Nucleus accumbens (tissue), 56 donors: ENCODE measurements around the gene WDR7.

Source experiments
- DNase-seq, 56 donors: peaks; one replicate each; lab custom pipeline; 2025; lab: John Stamatoyannopoulos, UW

WDR7 gene

DNA sequence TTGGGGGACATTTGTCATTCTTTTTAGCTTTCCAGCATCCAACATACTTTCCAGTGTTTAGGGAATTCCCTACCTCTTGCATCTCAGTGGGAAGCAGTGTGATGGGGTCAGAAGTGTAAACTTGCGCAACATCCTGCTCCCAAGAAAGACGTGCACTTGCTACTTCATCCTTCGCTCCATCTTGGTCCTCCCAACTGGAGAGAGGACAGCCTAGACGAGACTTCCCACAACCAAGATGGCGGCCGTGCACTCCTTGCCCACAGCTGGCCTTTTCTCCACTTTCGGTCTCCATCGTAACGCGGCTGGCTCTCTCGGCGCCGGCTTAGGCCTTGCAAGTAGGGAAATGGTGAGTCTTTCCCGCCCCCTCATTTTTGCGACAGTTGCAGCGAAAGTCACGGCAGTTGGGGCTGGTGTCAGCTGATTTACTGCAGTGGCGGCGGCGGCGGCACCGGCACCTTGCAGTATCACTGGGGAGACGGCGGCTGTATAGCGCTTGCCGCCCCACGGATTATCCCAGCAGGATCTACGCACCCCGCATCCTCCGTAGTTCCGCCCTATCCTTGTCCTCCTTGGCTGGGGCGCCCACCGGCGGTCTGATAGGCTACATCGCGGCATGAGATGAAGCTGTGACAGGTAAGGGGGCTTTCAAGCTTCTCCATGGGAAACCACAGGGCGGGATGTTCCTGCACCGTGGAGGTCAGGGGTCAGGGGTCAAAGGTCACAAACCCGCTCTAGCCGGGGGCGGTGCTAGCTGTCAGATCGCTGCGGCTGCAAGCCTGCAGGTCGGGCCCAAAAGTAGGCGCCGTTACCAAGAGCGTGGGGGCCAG, at the start of gene WDR7:
WDR7 (plus strand) TSS at position 416 of the 827 bp plus-strand sequence. CDS start 21,157 bp downstream, outside the sequence.
- peak; percentile 44 to 99 (median 96) for DNase-seq

DNA sequence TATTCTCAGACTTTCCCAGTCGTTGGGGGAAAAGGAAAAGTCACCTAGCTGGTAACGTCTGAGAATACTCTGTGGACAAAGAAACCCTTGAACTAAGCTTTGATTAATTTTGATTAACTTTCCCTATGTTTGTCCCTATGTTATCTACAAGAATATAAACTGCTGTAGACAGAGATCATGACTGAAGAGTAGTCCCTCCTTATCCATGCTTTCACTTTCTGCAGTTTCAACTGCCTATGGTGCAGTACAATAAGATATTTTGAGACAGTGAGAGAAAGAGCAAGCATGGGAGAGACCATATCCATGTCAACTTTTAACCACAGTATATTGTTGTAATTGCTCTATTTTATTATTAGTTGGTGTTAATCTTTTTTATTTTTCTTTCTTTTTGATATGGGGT, 44.5 kb upstream of the WDR7 start:
- DNase-seq: no peak

DNA sequence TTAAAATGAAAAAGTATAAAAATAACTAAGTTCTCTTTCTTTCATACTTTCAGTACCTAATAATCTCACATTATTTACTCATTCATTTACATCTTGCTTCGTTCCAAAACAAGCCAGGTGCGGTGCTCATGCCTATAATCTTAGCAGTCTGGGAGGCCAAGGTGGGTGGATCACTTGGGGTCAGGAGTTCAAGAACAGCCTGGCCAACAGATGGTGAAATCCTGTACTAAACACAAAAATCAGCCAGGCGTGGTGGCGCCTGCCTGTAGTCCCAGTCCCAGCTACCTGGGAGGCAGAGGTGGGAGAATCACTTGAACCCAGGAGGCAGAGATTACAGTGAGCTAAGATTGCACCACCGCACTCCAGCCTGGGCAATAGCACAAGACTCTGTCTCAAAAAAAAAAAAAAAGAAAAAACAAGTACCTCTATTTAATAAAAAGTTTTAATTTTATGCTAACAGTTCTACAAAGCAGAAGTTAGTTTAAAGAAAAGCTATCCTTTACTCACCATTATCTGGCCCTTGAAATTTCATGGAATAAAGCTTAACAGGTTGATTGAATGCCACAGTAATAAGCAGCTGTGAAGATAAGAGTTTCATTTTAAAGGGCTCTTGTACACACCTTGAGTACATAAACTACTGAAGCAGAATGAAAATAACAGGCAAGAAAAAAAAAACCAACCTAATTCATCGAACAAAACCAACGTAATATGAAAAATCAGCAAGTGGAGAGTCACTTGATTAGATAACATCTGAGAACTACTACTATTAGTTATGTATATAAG, 35.2 kb upstream of the WDR7 start:
- DNase-seq: no peak

DNA sequence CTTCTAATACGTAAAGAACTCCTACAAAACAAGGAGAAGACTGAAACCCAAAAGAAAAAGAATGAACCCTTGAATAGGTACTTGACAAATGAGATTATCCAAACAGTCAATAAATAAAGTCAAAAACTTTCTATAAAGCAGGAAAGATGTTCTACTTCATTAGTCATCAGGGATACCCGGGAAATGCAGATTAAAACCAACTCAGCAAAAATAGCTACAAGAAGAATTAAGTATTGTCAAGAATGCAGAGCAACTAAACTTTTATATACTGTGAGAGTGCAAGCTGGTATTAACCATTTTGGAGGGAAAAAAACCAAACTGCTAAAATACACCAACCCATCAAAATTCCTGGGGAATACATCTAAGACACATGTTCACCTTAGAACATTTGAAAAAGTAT, 23.2 kb upstream of the WDR7 start:
- no peak for DNase-seq

DNA sequence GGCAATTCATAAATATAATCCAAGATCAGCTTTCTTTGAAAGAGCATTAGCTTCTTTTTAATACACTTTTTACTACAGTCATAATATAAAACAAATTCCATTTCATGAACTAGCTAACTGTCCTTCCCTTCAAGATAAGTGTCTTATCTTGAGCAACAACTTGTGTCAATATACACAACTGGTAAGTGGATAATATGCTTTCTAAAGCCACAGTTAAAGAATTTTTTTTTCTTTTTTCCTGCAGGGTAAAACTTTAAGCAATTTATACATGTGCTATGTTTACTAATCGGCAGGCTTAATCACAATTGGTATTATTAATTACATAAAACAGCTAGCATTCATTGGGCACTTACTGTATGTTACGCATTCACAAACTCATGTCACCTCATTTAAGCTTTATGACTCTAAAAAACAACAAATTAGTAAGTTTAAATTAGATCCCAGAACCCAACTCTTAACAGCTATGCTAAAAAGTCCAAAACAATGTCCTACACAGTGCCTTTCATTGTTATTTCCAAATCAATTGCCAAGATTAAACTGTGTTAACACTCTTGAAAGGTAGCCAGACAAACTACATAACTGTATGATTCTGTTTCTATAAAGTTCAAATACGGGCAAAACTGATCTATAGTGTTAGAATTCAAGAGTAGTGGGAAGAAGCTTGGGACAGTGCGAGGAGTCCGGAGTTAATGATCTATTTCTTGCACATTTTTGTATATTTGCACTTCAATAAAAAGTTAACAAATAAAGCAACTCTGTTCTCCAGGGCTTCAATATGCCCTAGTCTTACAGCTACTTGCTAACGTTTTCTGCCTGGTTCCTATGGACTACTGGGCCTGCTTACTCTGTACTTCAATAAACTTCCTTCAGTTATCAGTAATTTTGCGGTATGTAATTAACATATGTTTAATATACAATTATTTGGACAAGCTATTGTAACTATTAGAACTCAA, 18.8 kb upstream of the WDR7 start:
- DNase-seq: no peak

DNA sequence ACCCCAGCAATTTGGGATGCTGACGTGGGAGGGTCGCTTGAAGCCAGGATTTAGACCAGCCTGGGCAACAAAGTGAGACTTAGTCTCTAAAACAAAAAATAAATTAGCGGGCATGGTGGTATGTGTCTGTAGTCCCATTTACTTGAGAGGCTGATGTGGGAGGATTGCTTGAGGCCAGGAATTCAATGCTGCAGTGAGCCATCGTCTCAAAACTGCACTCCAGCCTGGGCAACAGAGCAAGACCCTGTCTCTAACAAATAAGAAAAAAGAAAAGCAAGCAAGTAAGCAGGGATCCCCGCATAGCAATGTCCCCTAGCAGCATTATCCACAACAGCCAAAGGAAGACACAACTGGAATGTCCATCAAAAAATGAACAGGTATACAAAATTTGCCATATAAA, 16.2 kb upstream of the WDR7 start:
- no peak for DNase-seq

DNA sequence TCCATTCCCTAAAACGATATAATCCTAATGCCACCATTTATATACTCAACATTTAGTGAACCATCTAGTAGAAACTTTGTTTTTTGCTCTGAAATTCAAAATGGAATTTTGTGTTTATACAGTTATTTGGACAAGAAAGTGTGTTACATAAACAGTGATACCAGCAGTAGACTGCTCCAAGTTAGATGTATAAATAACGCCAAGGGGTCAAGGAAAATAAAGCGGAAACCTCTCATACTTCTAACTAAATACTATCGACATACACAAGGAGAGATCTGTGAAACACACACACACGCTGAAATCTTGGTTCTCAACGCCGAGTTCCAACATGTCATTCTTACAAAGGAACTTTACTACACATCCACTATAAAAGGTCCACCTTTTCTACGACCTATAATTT, 14.0 kb upstream of the WDR7 start:
- DNase-seq: no peak

DNA sequence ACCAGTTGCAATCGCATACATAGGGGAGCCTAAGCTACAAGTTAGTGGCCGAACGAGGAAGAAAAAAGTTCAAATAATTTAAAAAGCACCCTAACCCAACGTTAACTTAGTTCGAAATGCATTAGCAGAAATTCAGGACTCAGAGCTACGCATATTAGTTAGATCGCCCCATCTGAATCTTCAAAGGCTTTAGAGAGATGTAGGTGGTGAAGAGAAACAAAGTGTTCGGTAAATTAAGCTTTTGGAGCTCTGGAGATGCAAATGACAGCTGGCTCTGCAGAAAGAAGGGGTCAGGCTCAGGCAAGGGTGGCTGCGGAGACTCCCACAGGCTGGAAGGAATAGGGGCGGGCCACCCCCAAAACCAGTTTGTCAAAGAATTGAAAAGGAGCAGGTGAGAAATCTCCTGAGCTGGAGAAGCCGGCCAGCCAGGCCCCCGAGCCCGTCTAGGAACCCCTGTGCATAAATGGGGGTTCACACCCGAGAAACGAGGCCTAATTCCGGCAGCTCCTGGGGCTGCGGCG, 13.4 kb upstream of the WDR7 start:
- peak in 10 of 56 donors; percentile 9 to 59 (median 38) for DNase-seq

DNA sequence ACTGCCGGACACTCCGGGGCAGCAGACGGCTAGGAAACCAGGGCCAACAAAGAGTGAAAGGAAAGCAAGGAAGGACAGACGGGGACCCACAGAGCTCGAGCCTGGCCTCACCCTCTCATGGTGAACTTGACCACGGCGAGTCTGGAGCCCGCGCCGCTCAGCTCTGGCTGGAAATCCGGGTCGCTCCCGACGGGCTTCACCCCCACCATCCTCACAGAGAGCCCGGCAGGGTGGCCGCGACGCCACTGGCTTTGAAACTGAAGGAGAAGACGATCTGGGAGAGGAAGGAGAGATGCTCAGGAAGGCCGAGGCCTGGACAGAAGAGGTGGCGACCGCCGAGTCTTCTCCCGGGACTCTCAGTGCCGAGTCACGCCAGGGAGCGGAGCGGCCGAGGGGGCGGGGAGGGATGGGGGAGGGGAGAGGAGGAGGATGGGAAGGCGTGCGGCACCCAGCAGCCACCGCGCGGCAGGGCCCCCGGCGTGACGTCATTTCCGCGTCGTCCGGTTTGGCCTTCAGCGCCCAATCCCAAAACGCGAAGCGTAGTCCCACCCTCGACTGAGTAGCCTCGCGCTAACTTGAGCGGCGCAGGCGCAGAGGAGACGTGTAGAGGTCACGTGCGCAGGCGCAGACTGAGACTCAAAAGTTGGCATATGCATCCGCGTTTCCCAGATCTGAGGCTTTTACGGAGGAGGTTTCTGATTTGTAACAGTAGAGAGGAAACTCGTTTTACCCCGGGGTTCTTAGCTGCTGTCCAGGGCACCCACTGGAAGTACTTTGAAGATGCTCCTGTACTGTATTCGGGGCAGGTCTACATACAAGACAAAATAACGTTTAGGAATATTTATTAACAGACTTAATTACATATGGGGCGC, 12.7 kb upstream of the WDR7 start, which contains the start of gene TXNL1:
TXNL1 (minus strand) TSS at position 361 of the 872 bp plus-strand sequence; CDS start at position 209, 152 bp downstream.
- peak; percentile 82 to 99 (median 97) for DNase-seq

DNA sequence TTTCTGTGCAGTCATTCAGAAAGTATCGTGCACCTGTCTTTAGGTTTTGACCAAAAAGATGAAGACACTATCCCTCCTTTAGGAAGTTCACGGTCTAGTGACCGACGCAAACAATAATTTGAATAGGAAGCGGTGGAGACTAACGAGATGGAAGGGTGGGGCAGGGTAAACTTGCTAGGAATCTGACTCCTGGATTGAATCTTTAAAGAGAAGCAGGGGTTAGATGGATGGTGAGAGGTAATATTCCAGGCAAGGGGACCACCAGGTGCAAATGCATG, 12.1 kb upstream of the WDR7 start:
- DNase-seq: peak in 1 of 56 donors; percentile 22

DNA sequence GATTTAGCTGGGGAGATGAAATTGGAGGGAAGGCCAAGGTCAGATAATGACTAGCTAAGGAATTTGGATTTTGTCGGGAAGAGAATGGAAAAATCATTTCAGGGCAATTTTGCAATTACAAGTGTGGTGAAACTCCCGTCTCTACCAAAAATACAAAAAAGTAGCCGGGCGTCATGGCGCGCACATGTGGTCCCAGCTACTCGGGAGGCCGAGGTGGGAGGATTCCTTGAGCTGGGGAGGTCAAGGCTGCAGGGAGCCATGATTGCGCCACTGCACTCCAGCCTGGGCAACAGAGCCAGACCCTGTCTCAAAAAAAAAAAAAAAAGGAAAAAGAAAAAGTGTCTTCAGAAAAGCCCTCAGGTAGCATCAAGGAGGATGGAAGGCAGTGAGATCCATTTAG, 11.6 kb upstream of the WDR7 start:
- no peak for DNase-seq

DNA sequence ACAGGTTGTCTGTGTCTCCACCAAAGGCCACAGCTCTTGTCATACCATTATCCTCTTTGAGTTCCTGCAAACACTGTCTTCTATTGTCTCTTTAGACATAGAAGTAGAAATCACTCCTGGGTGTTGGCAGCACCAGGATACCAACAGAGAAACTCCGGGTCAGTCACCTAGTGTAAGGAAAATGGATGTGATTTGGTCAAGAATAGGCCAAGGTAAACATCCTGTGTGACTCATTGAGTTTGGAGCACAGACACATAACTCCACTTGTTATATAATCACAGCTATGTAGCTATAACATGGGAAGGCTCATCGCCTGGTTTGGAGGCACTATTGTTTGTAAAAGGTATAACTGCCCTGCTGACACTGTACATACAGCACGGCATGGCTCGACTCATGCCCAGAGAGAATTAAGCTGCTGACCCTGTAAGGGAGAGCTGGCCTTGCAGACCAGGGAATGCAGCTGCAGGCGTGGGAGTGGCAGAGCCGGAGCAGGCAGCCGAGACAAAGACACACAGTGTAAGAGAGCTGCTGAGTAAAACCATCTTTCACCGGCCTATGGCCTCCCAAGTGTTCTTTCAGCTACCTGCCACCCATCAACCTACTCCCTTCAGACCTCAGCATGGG, 9.3 kb upstream of the WDR7 start:
- no peak for DNase-seq

DNA sequence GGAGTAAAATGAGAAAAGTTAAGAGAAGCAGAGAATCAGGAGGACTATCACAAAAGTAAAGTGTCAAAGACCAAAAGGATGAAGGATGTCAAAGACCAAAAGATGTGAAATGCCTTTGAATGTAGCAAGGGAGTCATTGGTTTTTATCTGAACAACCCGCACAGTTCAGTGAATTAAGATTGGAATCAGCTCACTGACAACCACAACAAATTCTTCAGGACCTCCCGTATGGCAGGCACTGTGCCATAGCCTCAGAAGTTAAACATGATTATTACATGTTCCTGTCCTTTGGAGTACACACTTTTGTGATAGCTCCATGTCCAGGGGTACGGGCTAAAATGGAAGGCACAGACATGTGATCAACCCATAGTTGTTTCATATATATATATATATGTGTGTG, 7.8 kb upstream of the WDR7 start:
- no peak for DNase-seq

DNA sequence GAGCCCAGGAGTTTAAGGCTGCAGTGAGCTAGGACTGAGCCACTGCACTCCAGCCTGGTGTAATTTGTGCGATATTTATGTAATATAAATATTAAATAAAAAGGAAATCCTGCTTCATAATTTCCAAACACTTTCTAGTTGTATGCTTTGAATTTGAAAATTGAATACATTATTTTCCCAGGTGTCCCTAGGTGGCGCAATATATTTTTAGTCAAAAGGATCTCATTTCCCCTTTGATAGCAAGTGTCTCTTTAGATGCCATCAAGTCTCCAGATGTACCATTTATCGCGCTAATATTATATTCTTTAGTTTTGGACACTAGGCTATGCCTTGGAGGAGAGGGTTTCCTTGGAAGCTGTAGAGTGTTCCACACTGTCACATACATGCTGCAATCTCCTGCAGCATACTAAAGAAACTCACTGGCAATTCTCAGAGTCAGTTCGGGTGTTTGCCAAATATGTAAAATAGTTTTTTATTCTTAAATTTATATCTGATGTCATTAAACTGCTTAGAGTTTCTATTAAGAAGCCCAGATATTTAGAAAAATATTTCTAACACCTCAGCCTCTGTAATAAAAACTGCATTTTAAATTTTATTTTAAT, 5.6 kb upstream of the WDR7 start:
- DNase-seq: no peak

DNA sequence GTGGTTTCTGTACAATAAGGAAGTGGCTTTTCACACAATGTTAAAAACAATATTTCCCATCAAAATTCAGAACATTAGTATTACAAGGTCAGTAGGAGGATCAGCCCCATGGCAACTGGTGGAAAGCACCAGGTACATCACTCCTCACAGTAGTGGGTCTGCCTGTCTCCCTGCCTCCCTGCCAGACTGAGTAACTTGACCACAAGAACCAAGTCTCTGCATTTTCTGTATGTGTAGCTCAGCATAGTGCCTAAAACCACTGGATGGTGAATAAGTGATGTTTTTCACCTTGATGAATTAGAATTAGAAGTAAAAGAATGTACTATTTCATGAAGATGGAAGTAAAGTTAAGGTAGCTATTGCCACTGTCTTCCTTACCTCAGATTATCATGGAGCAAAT, 4.1 kb upstream of the WDR7 start:
- DNase-seq: no peak

DNA sequence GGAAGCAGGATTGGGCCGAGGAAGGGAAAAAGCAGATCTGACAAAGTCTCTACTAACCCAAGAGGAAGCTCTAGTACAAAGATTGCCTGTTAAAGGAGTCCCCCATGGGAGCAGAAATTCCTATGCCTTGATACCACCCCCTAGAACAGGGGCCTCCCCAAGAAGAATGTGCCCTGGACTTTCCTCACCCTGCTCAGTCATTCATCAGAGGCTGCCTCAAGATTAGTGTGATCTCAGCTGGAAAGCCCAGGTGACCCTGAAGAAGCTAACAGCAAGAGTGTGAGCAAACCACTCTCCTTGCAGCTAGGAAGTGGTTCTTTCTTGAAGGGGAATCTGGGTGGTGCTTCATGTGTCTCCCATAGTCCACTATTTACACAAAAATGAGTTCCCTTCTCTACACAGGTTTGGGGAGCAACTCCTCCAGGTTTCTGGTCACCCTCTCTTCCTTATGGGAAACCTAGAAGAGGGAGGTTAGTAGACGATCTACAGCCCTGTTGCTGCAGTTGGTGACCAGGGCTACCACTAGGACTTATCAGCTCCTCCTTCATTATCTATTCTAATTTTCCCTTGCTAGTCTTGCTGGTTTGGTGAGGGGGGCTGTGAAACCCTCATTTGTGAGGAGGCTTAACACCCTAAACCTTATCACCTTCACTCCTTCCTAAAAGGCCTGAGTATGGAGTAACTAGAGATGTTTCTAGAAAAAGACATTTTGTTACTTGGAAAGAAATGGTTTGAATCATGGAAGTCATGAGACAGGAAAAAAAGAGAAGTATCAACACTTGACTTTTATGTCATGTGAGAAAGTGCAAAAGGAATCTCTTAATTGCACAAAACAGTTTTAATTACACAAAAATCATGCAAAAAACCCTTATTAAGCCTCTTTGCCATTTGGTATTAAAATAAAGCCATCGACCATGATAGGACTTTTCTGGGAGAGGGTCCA, 2.9 kb upstream of the WDR7 start:
- DNase-seq: no peak

DNA sequence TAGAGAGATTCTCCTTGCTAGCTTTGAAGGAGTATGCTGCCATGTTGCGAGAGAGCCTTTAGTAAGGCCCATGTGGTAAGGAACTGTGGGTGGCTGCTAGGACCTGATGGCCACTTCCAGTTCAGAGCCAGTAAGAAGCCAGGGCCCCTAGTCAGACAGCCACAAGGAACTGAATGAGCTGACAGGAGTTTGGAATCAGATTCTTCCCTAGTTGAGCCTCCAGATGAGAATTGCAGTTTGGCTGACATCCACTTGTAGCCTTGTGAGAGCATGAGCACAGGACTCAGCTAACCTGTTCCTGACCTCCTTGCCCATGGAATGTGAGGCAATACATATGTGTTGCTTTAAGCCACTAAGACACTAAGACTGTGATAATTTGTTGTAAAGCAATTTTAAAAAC, 1.2 kb upstream of the WDR7 start:
- DNase-seq: no peak

DNA sequence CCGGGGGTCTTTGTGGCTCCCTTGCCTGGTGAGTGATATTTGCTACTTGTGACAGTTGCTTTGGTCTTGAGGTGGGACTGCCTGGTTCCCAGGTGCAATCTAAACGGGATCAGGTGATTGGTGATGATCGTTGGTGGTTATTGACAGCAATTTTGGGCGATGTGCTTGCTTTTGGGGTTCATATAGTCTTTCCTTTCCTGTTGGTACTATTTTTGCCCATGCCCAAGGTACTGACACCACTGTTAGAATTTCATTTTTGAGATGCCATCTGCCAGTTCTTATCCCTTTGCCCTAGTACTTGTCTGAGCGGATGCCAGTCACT, 573 bp downstream of the WDR7 start:
- peak in 2 of 56 donors; percentile 37 to 57 for DNase-seq
